ENCODE results near the gene COQ7. TPM values are rescaled to one million over a fixed set of nuclear protein-coding genes. Genes with fewer than 3 reads are reported as not detected.
A peak's percentile ranks its signal among the peaks of the same experiment; 100 is the strongest.

Gene COQ7
- total RNA-seq (2014; rRNA removed) (12.2 and 25.0 TPM in 2 replicates), Bru-seq, nascent RNA (percentile 63 among the genes with signal in this experiment), BruChase-seq, experiment 1, labeled RNA remaining after a 6-hour chase (percentile 77 among the genes with signal in this experiment), BruChase-seq, experiment 2, labeled RNA remaining after a 2-hour chase (percentile 75 among the genes with signal in this experiment)
- long read RNA-seq, transcript COQ7-201 (6 exons, 2,657 nt) = major isoform, 6 of 18 reads
- long read RNA-seq, partial matches to known transcripts = 2 of 18 reads
- long read RNA-seq, other reads (novel, unspliced or antisense) = 6 of 18 reads

DNA sequence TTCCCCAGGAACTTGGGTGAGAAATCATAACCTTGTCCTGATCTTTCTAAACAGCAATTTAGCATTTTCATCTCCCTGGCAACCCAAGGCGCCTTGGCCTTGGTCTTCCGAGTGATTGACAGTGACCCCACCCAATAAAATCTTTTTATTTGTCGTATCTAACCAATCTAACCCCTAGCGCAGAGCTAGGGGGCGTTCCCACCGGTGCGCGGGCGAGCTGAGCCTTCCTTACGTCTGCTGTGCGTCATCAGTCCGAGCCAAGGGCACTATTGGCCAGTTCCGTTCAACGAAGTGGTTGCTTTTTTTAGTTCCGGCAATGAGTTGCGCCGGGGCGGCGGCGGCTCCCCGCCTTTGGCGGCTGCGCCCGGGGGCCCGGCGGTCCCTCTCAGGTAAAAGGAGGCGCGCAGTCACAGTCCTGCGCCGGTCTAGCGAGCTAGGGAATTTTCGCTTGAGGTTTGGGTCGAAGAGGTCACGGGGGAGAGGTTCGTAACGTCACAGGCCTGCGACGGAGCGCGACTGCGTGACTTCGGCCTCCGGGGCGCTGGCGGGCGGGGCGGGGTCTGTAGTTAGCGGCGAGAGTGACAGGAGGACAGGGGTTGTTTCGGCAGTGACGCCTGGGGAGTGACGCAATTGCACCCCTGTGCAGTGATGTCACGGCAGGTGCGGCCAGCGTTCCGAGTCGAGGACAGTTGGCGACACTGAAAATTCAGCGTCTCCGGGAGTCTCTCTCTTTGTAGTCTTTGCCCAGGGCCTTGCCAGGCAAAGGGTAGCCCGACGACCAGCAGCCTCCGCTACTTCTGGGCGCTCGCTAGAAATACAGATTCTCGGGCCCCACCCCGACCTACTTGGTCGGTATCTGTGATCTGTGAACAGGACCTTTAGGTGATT, at the start of gene COQ7:
Gene COQ7 (plus strand): TSS at position 266 of the 888 bp plus-strand sequence. CDS start 51 bp downstream, at position 317.
- Histone ChIP-seq H2AFZ (ENCODE audit: low read length) (peak within 1 kb of the TSS; percentile 88), H3K9ac (ENCODE audit: low read length) (peak within 1 kb of the TSS; percentile 99), H3K27me3 (ENCODE audit: low read length) (no peaks in the 10 kb centered on the region), H3K36me3 (ENCODE audit: low read depth, low read length) (0 out of 2 replicates have a peak, but pooled peaks cover 4% of the 10 kb centered on the region), H3K4me2 (ENCODE audit: low read length) (peak within 1 kb of the TSS; percentile 97), H3F3A (ENCODE audit: low read length, unreplicated experiment) (no peaks in the 10 kb centered on the region), H3K4me1 (ENCODE audit: insufficient read depth, low read length) (peaks cover 6% of the 10 kb centered on the region; the same call in 1 of the 2 replicates), H3K9me3 (ENCODE audit: low read length) (no peaks in the 10 kb centered on the region), H4K20me1 (ENCODE audit: low read length) (no peaks in the 10 kb centered on the region), H3K4me3 (ENCODE audit: low read length) (peak within 1 kb of the TSS; percentile 95), H3K9me2 (replicated peaks; ENCODE audit: low read length) (no peaks in the 10 kb centered on the region), H3K79me2 (ENCODE audit: low read length) (peaks cover 14% of the 10 kb centered on the region; the same call in 1 of the 2 replicates), H3K27ac (ENCODE audit: low read length) (peak within 1 kb of the TSS; percentile 98)
- ChIA-PET POLR2A (ENCODE audit: unreplicated experiment) (interaction anchor here (0.7 kb wide), 3 partner anchors 66 to 87 kb away, joined by 3 to 5 read pairs (median 3); no protein-coding TSS in a partner anchor), CTCF (interaction anchor here (0.6 kb wide), 1 partner anchor 19 kb away, joined by 3 read pairs; no protein-coding TSS in a partner anchor)
- BruUV-seq (replicated peaks) = TSS peak; percentile 65
- intact Hi-C loops (cut with micrococcal nuclease) = loop anchor here (1.0 to 5.0 kb wide), 3 partner anchors 50 to 265 kb away; partner anchors contain the start of genes ARL6IP1 and TMC7
- DNase-seq (peak; percentile 98), ATAC-seq (peak; percentile 89)
- TF ChIP-seq EZH2 (IDR thresholded peaks at IDR 0.05; ENCODE audit: low read length, unreplicated experiment) (no peak), EZH2phosphoT487 (IDR thresholded peaks at IDR 0.05; ENCODE audit: borderline replicate concordance, low read length) (no peak)
- TF ChIP-seq, protein P1, sequence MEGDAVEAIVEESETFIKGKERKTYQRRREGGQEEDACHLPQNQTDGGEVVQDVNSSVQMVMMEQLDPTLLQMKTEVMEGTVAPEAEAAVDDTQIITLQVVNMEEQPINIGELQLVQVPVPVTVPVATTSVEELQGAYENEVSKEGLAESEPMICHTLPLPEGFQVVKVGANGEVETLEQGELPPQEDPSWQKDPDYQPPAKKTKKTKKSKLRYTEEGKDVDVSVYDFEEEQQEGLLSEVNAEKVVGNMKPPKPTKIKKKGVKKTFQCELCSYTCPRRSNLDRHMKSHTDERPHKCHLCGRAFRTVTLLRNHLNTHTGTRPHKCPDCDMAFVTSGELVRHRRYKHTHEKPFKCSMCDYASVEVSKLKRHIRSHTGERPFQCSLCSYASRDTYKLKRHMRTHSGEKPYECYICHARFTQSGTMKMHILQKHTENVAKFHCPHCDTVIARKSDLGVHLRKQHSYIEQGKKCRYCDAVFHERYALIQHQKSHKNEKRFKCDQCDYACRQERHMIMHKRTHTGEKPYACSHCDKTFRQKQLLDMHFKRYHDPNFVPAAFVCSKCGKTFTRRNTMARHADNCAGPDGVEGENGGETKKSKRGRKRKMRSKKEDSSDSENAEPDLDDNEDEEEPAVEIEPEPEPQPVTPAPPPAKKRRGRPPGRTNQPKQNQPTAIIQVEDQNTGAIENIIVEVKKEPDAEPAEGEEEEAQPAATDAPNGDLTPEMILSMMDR (conservative IDR thresholded peaks at IDR 0.05; ENCODE audit: low read depth, low read length) = no peak

DNA sequence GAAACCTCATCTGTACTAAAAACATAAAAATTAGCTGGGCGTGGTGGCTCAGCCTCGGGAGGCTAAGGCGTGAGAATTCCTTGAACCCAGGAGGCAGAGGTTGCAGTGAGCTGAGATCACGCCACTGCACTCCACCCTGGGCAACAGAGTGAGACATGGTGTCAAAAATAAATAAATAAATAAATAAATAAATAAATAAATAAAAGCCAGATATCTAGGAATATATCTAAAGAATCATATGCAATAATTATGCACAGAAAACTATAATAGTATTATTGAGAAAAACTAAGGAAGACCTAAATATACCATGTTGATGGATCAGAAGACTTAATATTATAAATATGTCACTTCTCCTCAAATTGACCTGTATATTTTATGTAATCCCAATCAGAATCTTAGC, 46.7 kb upstream of the COQ7 start:
- Histone ChIP-seq H4K20me1 (ENCODE audit: low read length) (no peaks in the 10 kb centered on the region), H3K36me3 (ENCODE audit: low read depth, low read length) (peaks cover 21% of the 10 kb centered on the region), H3K27ac (ENCODE audit: low read length) (no peak overlapping the region), H3K9ac (ENCODE audit: low read length) (no peak overlapping the region), H3K4me3 (ENCODE audit: low read length) (no peak overlapping the region), H3F3A (ENCODE audit: low read length, unreplicated experiment) (no peaks in the 10 kb centered on the region), H3K4me1 (ENCODE audit: insufficient read depth, low read length) (no peaks in the 10 kb centered on the region), H3K27me3 (ENCODE audit: low read length) (no peaks in the 10 kb centered on the region), H2AFZ (ENCODE audit: low read length) (no peak overlapping the region), H3K79me2 (ENCODE audit: low read length) (no peaks in the 10 kb centered on the region), H3K4me2 (ENCODE audit: low read length) (no peak overlapping the region), H3K9me2 (replicated peaks; ENCODE audit: low read length) (no peaks in the 10 kb centered on the region), H3K9me3 (ENCODE audit: low read length) (no peaks in the 10 kb centered on the region)
- DNase-seq = no peak
- no TSS peak for BruUV-seq (replicated peaks)
- ChIA-PET CTCF (no interaction called here), POLR2A (ENCODE audit: unreplicated experiment) (no interaction called here)
- ATAC-seq = no peak
- TF ChIP-seq EZH2phosphoT487 (IDR thresholded peaks at IDR 0.05; ENCODE audit: borderline replicate concordance, low read length) = no peak
- TF ChIP-seq, protein P1 (conservative IDR thresholded peaks at IDR 0.05; ENCODE audit: low read depth, low read length) = no peak
- no peak for TF ChIP-seq EZH2 (IDR thresholded peaks at IDR 0.05; ENCODE audit: low read length, unreplicated experiment)
- intact Hi-C loops (cut with micrococcal nuclease) = no loop called here
